Measurements from ENCODE around the gene CAPN14. TPM values are rescaled to one million over a fixed set of nuclear protein-coding genes. Genes with fewer than 3 reads are reported as not detected.

Gene CAPN14
- total RNA-seq, 1 experiment from 2014 or later: 0.05 TPM

- H3K27me3 ChIP-seq (ENCODE audit: control insufficient read depth, insufficient read depth, low read length): peaks cover 10% of the 10 kb centered on the region
- H3K27ac ChIP-seq (ENCODE audit: low read length): no peak overlapping the region
- ATAC-seq: no peak
- in situ Hi-C loops (cut with HindIII; ENCODE audit: low pct_unique_long_range_greater_than_20kb, low sequenced_read_pairs): no loop called here
- intact Hi-C loops (cut with micrococcal nuclease; ENCODE audit: unreplicated experiment): no loop called here
- H3K4me1 ChIP-seq (ENCODE audit: control insufficient read depth, insufficient read depth, low read length): no peaks in the 10 kb centered on the region
- no peak for TF ChIP-seq CTCF (IDR thresholded peaks at IDR 0.05)
- CTCF ChIA-PET: no interaction called here
- no peak for DNase-seq (ENCODE audit: low read depth, low spot score)
- no peaks in the 10 kb centered on the region for H3K9me3 ChIP-seq (ENCODE audit: control insufficient read depth, insufficient read depth, low read depth, low read length)
- no peaks in the 10 kb centered on the region for H3K36me3 ChIP-seq (ENCODE audit: control insufficient read depth, insufficient read depth, low read length)
- H3K4me3 ChIP-seq (ENCODE audit: low read depth in 2 of 2, low read length in 2 of 2): no peak overlapping the region
- no TSS peak for BruUV-seq (replicated peaks)
- POLR2A ChIA-PET: no interaction called here
Observed at GRCh38 chr2:31127931-31128330, 89.4 kb downstream of the CAPN14 start.

- no peaks in the 10 kb centered on the region for H3K4me1 ChIP-seq (ENCODE audit: control insufficient read depth, insufficient read depth, low read length)
- no TSS peak for BruUV-seq (replicated peaks)
Observed at GRCh38 chr2:31125918-31126695, 91.2 kb downstream of the CAPN14 start.

More at GRCh38 chr2:31125918-31126695, 91.2 kb downstream of the CAPN14 start:
- Histone ChIP-seq H3K9me3 (ENCODE audit: control insufficient read depth, insufficient read depth, low read depth, low read length) (no peaks in the 10 kb centered on the region), H3K27ac (ENCODE audit: low read length) (no peak overlapping the region), H3K36me3 (ENCODE audit: control insufficient read depth, insufficient read depth, low read length) (no peaks in the 10 kb centered on the region), H3K4me3 (ENCODE audit: low read depth in 2 of 2, low read length in 2 of 2) (no peak overlapping the region), H3K27me3 (ENCODE audit: control insufficient read depth, insufficient read depth, low read length) (peaks cover 9% of the 10 kb centered on the region; the same call in 1 of the 2 replicates)
- TF ChIP-seq POLR2AphosphoS5 (IDR thresholded peaks at IDR 0.05; ENCODE audit: low read depth, low read length) (no peak), SIN3A (IDR thresholded peaks at IDR 0.05; ENCODE audit: borderline replicate concordance, insufficient read depth, low read depth, low read length) (no peak), TCF7L2 (IDR thresholded peaks at IDR 0.05; ENCODE audit: low read depth, low read length) (no peak), REST (IDR thresholded peaks at IDR 0.05; ENCODE audit: insufficient read depth in 1 of 2, low read depth in 2 of 2, low read length in 1 of 2) (no peak), CTCF (IDR thresholded peaks at IDR 0.05) (no peak)
- intact Hi-C loops (cut with micrococcal nuclease; ENCODE audit: unreplicated experiment): no loop called here
- ChIA-PET CTCF (no interaction called here), POLR2A (no interaction called here)
- ATAC-seq: no peak
- in situ Hi-C loops (cut with HindIII; ENCODE audit: low pct_unique_long_range_greater_than_20kb, low sequenced_read_pairs): no loop called here
- no peak for DNase-seq (ENCODE audit: low read depth, low spot score)

Data from Panc1 (cell line).